Stimulated activated CD8-positive, alpha-beta memory T cell treated with anti-CD3 and anti-CD28 coated beads, Interleukin-7, amount 100 ng/mL, for 4 hours (primary cell): Measurements from ENCODE around the gene LRRN3.

Experiments used
- DNase-seq, 2 donors: peaks; one replicate each; pipeline ENCODE4 v3.0.0-alpha.2; 2020; ENCODE audit warnings: low read depth in 2 of 2

LRRN3 gene

DNA sequence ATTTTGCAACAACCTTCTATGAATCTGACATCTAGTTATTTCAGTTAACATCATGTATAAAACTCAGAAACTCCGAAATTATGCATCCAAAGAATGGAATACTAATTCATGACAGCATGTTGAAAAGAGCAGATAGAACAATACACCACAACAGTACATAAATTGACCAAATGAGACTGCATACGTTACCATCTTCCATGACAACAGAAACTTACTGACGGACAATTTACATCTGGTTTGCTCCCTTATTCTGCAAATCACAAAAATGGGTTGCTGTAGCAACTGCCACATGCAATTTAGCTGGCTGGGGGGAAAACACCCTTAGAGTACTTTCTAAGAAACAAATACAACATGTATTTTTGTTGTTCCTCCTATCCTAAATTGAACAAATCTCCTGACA lies 14.3 kb downstream of the LRRN3 start:
- no peak for DNase-seq

DNA sequence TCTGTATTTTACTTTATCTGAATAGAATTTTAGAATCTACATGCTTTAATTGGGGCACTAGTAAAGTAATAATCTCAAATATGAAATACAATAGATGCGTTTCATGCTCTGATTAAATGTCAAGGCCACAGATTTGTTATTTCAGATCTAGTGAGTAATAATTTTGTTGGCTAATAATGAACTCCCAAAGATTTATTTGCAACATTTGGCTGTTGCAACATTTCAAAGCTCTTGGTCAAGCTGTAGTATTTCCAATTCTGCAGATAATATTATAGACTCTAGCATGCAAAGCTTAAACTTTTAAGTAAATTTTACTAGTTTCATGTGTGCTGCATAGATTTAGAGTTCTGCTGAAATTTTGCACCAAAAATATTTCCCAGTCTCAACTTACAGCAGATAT lies 16.7 kb downstream of the LRRN3 start:
- no peak for DNase-seq

DNA sequence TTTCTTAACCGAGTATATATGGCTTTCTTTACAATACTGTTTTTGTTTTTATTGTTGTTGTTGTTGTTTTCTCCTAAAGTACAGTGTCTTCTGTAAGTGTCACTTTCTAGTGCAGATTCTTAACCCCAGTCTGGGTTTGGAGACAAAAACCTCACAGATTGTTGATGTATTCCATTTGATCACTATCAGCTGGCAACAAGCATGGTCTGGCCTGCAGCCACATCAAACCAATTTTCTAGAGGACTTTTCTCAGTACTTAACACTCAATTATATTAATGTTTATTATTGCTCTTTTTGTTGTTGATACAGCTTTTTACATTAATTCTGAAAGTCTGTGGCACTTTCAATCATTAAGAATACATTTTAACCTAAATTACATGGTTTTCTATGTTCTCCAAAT lies 17.1 kb downstream of the LRRN3 start:
- DNase-seq = no peak

DNA sequence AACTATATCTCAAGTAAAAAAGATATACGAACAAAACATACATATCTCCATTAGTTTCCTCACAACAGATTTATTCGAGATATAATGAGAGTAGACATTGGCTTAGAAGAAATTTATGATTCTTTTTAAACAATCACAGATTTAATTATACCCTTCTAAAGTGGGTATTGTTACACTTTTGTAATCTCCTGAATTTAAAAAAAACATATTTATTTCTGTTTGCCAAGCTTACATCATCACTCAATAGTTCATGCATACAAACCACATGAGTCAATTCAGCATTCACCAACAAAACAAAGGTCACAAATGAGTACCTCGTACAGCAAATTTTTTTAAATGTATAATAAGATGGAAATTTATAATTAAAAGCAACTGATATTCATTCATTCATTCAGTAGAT lies 17.6 kb downstream of the LRRN3 start:
- no peak for DNase-seq

DNA sequence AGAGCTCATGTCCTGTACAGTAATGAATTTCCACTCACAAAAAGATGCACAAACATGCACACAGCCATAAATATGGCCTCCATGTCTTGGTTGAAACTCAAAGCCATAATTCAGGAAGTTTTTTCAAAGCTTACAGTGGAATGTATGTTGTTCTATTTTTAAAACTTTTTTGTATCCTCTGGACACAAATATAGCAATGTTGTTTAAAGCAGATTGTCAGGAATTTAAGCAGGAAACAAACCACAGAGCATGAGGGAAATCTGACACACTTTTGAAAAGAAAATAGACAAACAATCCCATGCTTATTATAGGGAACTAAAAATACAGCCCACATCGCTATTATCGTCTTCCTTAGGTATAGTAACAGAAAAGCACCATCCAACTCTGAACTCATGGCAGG lies 21.5 kb downstream of the LRRN3 start:
- no peak for DNase-seq

DNA sequence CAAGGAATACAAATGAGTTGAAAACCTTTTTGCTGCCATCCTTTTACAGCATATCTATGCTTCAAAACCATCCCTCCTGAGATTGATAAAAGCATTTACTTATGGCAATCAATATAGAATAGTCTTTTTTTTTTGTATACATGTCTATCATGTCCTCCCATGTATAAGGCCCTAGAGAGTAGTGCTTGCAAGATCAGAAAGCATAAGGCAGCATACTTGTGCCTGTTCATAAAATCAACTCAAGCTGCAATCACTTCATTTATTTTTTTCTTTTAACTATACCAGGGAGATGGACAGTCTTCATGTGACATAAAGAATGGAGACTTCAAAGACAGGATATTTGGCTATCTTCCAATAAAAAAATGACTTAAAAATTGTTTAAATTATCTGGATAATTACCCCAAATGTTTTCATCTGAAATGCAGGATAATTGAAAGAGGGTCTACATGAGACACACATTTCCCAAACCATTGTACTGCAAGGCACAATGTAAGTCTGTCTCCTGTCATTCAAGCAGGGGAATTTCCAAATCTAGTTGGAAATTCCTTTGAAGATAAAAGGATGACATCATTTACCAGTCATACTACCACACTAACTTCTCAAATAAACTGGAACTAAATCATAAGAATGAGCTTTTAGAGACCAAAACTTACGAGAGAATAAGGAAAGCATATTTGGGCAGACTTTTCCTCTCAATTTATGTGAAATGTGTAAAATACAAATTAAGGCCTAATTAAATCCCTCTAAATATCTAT lies 22.5 kb downstream of the LRRN3 start:
- DNase-seq = no peak

DNA sequence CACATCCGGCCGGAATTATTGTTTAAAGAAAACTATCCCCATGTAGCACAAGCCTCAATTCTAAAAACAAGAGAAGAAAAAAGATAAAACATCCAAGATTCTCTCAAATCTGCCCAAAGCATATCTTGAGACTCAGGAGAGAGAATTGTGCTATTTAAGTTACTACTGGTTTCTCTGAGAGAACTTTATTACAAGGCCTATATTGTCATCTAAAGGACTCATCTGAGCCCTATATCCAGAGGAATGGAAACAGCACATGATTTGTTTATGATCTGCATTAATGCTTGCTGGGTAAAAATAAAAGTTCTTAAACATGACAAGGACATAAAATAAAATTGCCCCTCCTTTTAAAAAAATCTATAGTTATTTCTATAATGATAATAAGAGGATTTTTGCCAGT lies 25.0 kb downstream of the LRRN3 start:
- no peak for DNase-seq

DNA sequence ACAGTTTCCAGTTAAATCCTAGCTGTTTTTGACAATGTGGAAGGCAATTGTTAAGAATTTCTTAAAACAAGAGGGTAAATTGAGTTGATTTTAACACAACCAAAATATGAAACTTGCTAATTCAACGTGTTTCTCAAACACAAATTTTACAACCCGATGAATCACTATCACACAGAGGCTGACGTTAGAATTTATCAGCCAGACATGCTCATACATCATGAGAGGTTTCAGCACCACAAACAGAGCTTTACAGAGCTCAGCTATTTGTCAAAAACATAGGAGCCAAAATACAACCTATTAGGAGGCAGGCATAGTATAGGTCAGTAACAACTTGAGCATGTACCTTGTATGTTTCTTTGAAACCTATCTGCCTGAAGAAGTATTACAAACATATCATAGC lies 36.1 kb downstream of the LRRN3 start:
- DNase-seq = no peak

DNA sequence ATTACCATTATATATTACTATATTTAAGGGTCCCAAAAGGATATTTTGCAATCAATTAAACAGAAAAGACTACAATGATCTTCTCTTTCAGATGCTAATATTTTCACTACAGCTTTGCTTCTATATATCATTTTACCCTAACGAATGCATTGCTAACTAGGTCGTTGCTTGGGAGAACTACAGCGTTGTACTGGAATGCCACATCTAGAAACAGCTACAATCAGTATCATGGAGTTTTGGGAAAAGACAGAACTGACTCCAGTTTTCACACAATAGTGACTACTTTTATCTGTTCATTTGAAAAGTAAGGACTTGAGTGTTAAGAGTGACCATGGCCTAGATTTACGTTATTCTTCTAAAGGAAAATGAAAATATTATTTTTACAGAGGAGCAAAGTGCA lies 38.5 kb downstream of the LRRN3 start:
- DNase-seq = no peak

DNA sequence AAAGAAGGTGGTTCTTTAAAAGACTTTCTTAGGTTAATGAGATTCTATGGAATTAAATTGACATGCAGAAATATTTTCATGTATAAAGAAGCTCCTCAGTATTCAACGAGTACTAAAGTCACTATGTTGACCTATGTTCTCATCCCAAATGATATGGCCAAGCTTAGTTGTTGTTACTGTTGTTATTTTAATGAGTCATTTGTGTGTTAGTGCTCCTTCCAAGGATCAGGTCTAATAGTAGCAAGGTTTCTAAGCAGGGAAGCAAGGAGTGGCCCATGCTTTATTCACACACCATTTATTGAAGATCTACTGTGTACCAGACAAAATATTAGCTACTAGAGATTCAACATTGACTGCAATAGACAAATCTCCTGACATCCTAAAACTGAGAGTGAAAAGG lies 41.9 kb downstream of the LRRN3 start:
- DNase-seq = no peak

DNA sequence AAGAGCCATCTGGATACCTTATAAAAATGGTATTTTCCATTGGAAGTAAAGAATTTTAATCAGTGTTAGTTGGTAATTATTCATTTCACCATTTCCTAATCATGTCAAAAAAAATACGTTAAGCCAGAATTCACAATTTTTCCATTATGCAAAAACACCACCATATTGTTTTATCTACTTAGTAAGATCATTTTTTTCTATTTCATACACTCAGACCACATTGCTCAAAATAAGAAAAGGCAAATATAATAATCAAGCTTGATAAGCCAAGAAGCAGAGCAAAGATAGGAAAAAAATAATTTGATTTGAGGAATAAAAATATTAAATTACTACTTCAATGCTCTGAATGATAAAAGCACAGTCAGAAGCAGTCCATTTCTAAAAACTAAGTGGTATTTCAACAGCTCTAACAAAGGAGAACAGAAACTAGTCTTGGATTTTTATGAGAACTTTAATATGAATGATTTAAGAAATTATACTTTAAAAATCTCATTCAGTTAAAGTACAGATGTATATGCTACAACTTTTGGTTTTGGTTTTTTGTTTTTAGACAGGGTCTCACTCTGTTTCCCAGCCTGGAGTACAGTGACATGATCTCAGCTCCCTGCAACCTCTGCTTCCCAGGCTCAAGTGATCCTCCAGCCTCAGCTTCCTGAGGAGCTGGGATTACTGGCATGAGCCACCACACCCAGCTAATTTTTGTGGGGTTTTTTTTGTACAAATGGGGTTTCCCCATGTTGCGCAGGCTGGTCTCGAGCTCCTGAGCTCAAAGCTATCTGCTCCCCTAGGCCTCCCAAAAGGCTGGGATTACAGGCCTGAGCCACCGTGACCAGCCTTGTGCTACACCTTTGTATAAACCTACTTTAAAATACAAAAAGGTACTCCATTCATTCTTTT lies 46.6 kb downstream of the LRRN3 start:
- DNase-seq = peak in 1 of 2 donors; percentile 6

DNA sequence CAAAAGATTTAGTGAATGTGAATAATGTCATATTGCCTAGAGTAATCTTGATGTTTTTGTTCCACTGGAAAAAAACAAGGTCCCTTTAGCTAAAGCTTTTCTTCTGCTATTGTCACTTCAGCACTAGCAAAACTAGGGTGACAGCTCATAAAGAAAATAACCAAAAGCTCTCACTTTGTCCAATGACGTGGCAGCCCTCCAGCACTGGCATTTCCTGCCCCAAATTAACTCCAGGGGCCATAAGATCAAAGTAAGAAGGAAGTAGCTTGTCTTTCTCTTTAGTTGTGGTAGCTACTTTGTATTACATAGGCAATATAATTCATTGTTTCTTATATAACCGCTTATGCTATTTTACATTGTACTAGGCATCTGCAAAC lies 47.3 kb downstream of the LRRN3 start:
- DNase-seq = peak; percentile 43 to 44

DNA sequence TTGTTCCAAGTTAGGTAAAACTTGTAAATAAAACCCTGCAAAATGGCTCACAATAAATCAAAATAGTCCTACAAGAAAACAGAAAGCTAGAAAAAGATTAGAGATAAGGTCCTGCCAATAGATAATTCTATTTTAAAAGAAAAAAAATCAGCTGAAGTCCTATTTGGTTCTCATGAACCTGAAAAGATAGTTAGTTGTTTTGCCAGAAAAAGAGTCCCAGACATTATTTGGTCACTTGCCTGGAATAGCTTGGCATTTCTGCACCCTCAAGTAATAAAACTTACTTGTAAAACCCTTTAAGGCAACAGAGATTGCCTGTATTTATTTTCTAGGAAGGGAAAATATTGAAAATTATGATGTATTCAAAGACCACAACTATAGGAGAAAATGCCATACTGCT lies 47.7 kb downstream of the LRRN3 start:
- no peak for DNase-seq

DNA sequence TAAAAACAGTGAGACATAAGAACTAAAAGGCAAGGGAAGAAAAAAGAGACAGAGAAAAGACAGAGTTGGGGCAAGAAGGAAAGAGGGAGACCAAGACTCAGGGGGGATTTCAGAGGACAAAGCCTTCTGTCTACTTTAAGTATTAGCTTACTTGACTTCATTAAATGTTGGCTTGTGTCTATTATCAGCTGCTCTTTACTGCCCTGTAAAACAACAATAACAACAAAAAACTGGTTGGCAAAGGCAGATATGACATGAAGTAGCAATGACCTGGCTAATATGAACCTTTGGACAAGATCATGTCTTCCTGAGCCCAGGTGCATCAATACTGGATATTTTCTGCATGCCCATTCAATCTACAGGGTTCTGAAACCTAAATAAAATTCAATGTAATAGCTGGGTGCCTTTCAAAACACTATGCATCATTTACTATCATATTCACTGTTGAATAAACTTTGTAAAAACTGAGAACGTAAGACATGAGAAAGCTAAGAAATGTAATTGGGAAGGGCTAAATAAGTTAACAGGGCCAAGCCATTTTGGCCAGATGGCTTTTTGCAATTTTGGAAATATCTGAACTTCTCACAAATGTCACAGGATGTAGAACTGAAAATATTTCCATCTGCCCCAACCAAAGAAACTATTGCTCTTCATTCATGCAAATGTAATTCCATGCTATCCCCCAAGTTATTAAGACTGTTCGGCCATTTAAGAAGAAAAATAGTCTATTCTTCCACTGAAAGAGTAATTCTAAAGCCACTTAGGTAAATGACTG lies 49.4 kb downstream of the LRRN3 start:
- DNase-seq = no peak

DNA sequence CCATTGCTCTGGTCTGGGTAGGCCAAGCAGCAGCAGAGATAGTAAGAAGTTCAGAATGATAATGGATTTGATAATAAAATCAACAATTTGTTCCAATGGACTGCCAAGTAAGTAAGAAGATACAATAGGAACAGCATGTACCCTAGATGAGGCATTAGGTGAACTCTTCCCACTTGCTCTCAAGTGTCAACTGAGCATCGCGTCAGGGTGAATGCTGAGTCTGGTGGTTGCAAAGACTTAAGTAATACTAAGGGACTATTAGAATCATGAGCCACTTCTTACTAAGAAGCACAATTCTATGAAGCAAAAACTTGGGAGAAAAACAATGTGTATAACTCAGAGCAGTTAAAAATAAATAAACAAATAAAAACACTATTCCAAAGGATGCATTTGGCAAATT lies 54.5 kb downstream of the LRRN3 start:
- no peak for DNase-seq

DNA sequence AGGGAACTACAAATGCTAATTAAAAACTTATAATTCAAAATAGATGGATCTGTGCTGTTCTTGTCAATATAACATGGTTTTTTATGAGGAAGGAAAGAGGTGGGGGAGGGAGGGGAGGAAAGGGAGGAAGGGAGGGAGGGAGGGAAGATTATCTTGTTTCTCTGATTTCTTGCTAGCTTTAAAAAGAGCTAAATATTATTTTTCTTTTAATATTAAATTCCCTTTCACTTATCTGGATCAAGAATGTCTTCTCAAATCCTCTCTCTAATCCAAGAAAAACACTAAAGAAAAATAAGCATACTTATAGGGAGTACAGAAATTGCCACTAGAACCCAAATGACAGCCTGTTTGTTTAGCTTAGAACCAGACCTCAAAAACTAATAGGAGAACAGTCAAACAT lies 55.2 kb downstream of the LRRN3 start:
- DNase-seq = no peak

DNA sequence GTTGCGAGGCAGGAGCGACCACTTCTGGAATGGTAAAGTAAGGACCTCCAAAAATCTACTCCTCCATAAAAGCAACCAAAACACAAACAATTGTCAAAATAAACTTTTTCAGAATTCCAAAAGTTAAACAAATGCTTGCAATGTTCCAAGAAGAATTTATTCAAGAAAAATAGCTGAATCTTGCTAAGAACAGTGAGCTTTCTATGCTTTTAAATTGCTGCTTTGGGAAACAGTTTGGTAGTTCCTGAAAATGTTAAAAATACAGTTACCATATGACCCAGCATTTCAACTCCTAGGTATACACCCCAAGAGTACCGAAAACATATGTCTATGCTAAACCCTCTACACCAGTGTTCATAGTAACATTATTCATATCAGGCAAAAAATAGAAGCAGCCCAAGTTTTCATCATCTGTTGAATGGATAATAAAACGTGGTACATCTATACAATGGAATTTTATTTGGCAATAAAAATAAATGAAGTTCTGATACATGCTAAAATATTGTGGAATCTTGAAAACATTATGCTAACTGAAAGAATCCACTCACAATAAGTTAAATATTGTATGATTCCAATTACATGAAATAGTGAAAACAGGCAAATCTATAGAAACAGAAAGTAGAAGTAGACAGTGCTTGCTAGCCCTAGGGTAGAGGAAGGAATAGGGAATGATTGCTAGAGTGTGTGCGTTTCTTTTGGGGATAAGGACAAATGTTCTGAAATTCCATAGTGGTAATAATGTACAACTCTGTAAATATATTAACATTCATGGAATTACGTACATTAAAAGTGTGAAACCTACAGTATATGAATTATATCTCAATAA lies 57.0 kb downstream of the LRRN3 start:
- DNase-seq = no peak

DNA sequence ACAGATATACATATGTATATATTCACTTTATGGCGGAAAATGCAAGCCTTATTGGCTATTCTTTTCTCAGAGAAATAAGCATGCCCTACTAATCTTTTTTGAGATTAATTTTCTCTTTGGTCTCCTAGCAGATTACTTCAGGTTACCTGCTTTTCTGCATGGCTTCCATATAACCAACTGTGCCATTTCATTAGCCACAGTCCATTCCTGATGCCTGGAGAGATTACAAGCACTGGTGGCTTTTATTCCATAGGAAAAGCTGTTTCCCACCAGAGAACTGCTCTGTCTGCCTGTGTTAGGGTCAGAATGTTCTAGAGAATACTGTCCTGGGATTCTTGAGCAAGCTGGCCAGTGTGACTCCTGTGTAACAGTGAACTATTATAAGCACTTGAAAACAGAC lies 59.8 kb downstream of the LRRN3 start:
- DNase-seq = no peak

DNA sequence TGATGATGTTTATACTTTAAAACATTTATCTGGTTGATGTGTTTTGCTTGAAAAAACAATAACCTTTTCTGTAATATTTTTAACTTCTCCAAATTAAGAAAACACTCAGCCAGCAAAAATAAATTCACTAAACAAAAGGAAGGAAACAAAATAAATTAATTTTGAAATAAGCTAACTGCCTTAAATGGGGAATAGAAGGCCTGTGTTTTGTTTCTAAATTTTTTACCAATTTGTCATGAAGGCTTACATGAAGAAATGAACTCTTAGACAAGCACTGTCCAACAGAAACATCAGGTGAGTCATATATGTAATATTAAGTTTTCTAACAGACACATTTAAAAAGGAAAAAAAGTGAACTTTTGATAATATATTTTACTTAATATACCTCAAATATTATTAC lies 68.5 kb downstream of the LRRN3 start:
- no peak for DNase-seq

DNA sequence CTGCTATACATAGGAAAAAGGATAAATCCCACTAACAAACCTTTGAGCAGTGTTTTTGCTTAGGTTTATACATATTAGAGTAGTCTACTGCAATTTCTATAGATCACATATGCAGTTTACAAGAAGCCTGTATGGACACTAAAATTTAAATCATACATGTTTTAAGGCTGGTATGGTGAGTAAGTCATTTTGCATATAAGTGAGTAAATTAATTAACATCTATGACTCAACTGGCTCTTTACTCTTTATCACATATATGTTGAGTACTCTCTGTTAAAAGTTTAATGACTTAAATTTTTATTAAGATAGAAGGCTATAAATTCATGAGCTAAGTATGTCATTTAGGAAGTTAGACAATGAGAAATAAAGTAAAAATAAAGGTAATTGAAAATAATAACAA lies 69.4 kb downstream of the LRRN3 start:
- DNase-seq = no peak

DNA sequence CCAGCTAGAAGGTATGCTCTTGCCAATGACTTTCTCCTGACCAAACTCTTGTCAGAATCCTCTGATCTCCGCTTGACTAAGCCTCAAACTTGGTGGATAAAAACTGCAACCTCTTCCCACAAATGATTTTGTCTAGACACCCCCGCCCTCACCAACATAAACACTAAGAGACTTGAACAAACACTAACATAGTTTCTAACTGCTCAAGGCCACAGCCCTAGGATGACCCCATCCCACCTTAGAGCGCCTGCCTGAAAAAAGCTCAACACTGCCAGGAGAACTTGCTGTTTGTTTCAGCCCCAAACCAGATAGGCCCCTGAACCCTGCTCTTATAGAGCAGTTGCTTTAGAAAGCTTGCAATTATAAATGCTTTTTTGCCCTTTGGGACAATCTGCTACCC lies 71.8 kb downstream of the LRRN3 start:
- DNase-seq = no peak

DNA sequence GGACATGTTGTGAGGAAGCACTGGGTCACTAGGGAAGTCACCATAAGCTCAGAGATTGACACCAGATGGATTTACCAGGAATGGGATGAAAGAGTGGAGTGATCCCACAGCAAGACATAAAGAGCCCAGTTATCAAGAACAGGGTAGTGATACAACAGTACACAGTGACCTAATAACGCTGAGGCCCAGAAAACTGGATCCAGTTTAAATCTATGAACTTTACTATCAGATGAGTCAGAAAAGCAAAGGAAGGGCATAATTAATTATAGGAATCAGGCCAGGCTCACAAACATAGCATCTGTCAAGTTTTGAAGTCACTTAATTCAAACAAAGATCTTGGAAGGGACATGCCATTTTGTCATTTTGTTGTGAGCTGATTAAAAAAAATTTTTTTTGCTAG lies 73.5 kb downstream of the LRRN3 start:
- no peak for DNase-seq
